GM18505 (cell line): Measurements from ENCODE around the gene ZNF541.
"Not testable (repeated sequence)": the region's sequence is repeated elsewhere in the genome, so short reads cannot be mapped to it uniquely, and the experiment has no call there.

Experiments used
- ATAC-seq: cut with Tn5 transposase; IDR thresholded peaks from one replicate; pipeline ENCODE4 v1.9.1; 2021; ENCODE audit not compliant: unreplicated experiment
- POLR2A ChIP-seq: IDR thresholded peaks from 4 replicates; pipeline ENCODE4 v1.6.1; 2011; ENCODE audit warnings: borderline replicate concordance; ENCODE audit not compliant: insufficient read depth, insufficient read length; ENCODE audit errors: extremely low read depth

Gene ZNF541

DNA sequence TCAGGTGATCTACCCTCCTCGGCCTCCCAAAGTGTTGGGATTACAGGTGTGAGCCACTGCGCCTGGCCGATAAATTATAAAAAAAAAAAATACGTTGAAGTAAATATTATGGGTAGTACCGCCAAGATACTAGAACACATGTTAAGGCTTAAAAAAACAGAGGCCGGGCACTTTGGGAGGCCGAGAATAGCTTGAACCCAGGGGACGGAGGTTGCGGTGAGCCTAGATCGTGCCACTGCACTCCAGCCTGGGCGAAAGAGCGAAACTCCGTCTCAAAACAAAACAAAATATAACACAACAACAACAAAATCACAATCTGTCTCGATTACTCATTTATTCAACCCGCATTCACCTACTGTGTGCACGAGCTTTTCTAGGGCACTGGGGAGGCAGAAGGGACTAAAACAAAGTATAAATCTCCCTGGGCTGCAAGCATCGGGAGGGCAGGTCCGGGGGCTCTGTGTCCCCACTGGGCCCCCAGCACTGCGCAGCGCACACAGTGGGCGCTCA lies 34.7 kb upstream of the ZNF541 start:
- ATAC-seq = no peak
- TF ChIP-seq POLR2A = no peak

DNA sequence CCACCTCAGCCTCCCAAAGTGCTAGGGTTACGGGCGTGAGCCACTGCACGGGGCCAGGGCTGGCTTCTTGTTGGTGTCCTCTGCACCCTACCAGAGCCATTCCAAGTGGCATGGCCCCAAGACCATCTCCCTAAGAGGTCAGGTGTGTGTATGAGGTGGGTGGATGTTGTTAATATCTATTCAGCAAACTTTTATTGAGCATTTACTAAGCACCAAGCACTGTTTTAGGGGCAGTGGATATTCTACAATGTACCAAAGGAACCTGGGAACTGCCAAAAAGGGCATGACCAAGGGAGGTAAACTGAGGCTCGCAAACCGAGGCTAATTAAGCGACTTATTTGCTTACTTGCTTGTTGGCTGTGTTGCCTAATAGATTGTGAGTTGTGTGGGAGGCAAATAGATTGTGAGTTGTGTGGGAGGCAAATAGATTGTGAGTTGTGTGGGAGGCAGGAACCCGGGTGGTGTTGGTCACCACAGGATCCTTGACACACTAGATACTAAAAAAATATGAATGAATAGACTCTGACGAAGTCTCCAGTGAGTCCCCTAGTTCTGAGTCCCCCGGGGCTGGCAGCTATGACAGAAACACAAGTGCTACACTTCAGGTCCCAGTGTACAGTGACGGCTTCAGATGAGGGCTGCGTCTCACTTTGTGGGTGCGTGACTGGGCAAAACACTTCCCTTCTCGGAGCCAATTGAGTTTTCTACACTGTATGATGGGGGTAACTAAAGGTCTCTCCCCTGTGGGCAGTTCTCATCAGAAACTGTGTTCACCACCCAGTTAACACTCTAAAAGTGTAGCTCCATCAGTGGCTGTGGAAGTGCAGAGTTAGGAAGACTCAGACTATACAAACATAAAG lies 31.0 kb upstream of the ZNF541 start:
- no peak for ATAC-seq
- no peak for TF ChIP-seq POLR2A

DNA sequence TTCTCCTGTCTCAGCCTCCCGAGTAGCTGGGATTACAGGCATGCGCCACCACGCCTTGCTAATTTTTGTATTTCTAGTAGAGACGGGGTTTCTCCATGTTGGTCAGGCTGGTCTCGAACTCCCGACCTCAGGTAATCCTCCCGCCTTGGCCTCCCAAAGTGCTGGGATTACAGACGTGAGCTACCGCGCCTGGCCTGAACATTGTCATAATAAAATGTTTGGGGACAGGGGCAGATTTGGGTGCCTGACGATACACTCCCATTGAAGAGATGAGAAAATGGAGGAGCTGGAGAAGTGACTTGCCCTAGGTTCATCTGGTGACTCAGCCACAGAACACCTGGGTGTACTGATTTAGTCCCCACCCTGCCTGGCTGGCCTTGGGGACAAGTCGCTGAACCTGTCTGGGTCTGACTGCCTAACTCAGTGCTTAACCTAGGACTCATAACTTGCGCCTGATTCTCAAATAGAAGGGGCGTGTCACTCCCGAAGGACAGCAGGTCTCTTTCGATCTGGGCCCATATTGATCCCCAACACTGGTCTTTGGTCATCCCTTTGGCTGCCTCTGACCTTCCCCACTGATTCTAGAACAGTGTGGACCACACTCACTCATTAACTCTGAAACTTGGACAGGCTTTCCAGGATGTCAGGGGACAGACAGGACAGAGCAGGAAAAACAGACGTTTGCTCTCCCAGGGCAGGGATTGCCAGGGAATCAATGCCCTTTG lies 28.4 kb upstream of the ZNF541 start:
- ATAC-seq = no peak
- no peak for TF ChIP-seq POLR2A

DNA sequence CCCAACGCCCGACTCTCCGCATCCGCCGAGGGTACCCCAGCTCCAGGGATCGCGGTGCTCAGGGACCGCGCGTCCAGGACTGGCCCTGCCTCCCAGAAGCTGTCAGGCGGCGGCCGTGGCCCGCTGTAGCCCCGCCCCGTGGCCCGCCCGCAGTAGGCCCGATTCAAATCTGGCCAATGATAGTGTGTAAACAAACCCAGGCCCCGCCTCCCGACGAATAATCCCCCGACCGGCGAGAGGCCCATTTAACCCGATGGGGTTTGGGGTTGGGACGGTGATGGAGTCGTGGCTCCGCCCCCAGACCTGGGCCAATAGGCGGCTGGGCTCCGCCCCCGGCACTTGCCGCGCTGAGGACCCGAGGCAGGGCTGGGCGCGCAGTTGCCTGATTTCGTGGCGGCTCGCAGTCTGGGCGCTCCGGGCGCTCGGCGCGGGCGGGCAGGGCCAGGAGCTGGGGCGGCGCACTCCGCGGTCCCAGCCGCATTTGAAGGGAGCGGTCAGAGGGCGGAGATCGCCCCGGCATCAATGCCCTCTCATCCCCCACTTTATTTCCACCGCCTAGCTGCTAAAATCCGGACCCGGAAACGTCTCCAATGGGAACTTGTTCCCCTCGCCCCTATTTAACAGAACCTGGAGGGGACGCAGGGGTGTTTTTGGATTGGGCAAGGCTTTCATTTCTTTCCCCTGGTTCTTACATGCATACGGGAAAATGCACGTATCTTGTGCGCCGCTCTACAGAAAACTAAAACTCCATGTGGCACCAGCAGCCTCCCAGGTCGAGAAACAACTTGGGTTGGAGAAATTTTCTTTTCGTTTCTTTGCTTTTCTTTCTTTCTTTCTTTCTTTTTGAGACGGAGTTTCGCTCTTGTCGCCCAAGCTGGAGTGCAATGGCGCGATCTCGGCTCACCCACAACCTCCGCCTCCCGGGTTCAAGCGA lies 27.6 kb upstream of the ZNF541 start:
- TF ChIP-seq POLR2A = peak; percentile 95
- ATAC-seq = peak; percentile 92

DNA sequence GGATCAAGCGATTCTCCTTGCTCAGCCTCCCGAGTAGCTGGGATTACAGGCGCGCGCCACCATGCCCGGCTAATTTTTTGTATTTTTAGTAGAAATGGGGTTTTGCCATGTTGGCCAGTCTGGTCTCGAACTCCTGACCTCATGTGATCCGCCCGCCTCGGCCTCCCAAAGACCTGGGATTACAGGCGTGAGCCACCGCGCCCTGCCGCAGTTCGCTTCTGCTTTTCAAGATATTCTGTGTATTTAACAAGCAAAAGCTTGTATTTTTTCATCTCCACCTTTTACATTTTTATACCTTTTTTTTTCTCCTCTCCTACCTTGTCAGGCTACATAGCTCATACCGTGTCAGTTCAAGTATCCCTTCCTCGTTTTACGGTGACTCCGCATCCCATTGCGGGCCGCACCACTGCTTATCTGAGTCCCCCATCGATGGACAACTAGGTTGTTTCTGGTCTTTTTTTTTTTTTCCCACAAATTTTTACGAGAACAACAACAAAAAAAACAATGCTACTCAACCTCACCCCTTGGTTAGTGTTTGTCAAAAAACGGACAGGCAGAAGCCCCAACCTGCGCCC lies 26.8 kb upstream of the ZNF541 start:
- not testable (repeated sequence) for ATAC-seq

DNA sequence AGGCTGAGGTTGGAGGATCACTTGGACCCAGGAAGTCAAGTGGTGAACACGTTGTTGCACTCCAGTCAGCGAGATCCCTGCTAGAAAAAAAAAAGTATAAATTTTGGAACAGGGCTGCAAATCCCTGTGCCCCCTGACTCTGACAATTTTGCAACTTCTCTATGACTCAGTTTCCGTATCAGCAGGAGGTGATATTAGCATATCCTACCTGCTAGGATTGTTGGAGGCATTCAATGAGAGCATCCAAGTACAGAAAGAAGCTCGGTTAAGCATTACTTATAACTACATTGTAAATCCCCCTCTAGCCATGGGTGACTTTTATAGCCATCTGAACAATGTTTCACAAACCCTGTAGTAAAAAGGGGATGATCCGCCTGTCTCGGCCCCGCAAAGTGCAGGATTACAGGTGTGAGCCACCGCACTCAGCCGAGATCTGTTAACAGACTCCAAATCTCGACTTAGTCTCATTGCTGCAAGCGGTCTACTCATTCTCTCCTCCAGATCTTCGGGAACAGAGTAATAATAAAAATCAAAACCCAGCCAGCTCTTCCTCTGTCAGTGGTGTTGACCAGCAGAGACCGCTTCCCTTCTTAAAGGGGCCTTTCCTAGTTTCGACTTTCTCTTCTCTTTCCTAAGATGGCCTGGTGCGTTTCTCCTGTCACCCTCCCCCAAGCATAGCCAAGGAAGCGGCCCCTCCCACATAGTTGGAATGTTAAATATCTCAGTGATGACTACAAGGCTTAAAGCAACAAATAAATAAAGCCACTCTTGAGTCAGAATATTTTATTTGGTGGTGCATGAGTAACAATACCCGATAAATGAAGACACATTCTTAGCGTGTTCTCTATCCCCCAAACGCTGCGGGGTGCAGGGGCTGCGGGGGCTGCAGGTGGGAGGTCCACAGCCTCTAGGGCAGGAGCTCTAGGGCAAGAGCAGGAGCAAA lies 25.7 kb upstream of the ZNF541 start:
- no peak for TF ChIP-seq POLR2A
- no peak for ATAC-seq

DNA sequence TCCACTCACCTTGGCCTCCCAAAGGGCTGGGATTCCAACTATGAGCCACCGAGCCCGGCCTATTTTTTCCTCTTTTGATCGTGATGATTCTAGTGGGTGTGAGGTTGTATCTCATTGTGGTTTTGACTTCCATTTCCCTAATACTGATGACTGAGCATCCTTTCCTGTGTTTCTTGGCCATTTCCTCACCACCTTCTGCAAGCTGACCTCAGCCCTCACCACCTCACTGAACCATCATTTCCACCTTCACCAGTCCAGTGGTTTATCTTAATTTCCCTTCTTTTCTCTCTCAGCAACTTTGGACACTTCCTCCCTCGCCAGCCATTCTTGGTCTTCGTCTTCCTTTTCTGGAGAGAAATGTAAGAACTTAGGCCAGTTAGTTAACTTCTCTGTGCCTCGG lies 23.0 kb upstream of the ZNF541 start:
- TF ChIP-seq POLR2A = no peak
- no peak for ATAC-seq

DNA sequence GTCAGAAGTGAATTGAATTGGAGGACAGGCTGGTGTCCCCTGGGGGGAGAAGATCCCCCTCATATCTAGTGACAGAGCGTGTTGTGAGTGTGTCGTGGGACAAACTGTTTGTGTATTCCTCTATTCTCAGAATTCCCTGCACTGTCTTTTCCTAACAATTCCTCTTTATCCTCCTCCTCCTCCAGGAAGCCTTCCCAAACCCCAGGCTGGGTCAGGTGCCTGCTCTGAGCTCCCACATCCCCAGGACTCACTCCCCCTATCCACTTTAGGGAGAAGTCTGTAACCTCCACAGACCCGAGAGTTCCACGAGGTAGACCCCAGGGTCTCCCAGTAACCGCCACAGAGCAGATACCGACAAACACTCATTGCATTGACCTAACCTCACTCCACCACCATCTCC lies 20.9 kb upstream of the ZNF541 start:
- ATAC-seq = no peak
- TF ChIP-seq POLR2A = no peak

DNA sequence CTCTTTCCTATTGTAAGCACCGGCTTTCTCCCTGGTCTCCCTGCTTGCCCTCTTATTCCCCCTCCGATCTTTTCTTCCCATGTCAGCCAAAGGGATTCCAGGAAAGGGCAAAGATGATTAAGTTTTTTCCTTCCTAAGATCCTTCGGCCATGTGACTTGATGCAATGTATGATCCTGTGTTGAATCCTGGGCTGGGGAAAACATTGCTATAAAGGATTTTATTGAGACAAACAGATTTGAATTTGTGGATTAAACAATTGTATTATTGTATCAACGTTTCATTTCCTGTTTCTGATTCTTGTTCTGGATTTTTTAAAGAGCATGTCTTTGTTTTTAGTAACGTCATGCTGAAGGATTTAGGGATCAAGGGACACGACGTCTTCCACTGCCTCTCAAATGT lies 16.9 kb upstream of the ZNF541 start:
- no peak for TF ChIP-seq POLR2A

DNA sequence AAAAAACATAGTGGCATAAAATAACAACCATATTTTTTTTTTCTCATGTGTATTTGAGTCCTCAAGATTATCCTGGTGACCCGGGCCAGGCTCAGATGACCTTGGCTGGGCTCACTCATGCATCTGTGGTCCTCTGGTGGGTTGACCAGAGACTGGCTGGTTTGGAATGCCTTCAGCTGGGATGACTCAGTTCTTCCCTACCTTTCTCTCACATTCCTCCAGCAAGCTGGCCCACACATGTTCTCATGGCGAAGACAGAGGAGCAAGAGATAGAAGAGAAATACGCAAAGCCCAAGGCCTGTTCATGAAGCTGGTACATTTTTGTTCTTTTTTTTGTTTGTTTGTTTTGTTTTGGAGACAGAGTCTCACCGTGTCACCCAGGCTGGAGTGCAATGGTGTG lies 14.3 kb upstream of the ZNF541 start:
- TF ChIP-seq POLR2A = no peak
- no peak for ATAC-seq

More for the DNA sequence above, 16.9 kb upstream of the ZNF541 start:
- ATAC-seq = no peak

DNA sequence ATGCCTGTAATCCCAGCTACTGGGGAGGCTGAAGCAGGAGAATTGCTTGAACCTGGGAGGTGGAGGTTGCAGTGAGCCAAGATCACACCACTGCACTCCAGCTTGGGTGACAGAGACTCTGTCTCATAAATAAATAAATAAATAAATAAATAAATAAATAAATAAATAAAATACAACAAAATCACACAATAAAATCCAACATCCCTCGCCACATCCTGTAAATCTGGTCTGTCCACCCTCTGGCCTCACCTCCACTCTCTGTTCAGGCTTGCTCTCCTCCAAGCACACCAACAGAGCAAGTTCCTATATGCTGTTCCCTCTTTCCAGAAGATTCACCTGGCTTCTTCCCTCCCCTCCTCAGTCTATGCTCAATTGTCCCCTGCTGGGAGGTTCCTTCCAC lies 10.2 kb upstream of the ZNF541 start:
- ATAC-seq = not testable (repeated sequence)

DNA sequence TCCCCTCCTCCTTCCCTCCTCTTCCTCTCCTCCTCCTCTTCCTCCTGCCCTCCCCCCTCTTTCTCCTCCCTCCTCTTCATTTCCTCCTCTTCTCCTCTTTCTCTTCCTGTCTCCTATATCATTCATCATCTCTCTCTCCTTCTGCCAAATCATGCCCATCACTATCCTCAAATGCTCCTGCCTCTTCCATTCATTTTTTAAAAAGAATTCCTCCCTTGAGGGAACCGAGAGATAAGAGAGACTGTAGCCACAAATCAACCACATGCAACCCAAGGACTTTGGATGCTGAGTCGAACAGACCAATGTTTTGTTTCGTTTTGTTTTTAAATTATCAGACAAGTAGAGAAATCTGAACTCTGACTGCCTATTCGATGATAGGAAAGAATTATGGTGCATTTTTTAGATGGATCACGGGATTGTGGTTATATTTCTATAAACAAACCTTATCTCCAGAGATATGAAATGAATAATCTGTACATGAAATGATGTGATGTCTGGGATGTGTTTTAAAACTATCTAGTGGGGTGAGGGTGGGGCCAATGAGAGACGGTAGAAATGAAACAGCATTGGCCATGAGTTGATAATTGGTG lies 9.5 kb upstream of the ZNF541 start:
- no peak for ATAC-seq
- TF ChIP-seq POLR2A = no peak
